Left lung (tissue), 10 donors: ENCODE measurements around the gene GAPVD1. TPM values are rescaled to one million over a fixed set of nuclear protein-coding genes. Genes with fewer than 3 reads are reported as not detected.

Experiments
- ATAC-seq: fragments of 200-7000 bp; cut with Tn5 transposase; one replicate; pipeline ENCODE4 v1.9.1; 2020; ENCODE audit warnings: moderate library complexity
- DNase-seq, 4 donors: peaks; one replicate each; pipeline ENCODE4 v3.0.0-alpha.2; 2013 to 2020
- H3K27ac ChIP-seq, 2 donors: fragments of 200-600 bp; sonication (generic) in 1 of 2; one replicate each; pipeline versions ENCODE4 v1.5.0 to v1.8.0; 2020 to 2021
- H3K27me3 ChIP-seq, 2 donors: fragments of 200-600 bp; sonication (generic) in 1 of 2; one replicate each; pipeline versions ENCODE4 v1.5.0 to v1.8.0; 2020 to 2021
- H3K36me3 ChIP-seq, 2 donors: fragments of 200-600 bp; sonication (generic) in 1 of 2; one replicate each; pipeline versions ENCODE4 v1.5.0 to v1.8.0; 2020 to 2021
- H3K4me1 ChIP-seq, 2 donors: fragments of 200-600 bp; one replicate each; pipeline ENCODE4 v1.8.0; 2021
- H3K4me3 ChIP-seq, 2 donors: fragments of 200-600 bp; sonication (generic) in 1 of 2; one replicate each; pipeline versions ENCODE4 v1.5.0 to v1.8.0; 2020 to 2021; ENCODE audit warnings: mild to moderate bottlenecking in 1 of 2
- H3K9me3 ChIP-seq, 2 donors: fragments of 200-600 bp; sonication (generic) in 1 of 2; one replicate each; pipeline versions ENCODE4 v1.5.0 to v1.8.0; 2020 to 2021
- intact Hi-C, 2 donors: fragments of 100-400 bp; cut with DNase I; formaldehyde crosslinking; loops; one replicate each; pipeline versions ENCODE4 v1.11.2 to v1.14.2; 2022
- polyA plus RNA-seq, 6 donors: library from polyadenylated mRNA; unstranded; fragments of 120-200 nt; gene quantifications; one replicate each; pipeline ENCODE4 v1.2.1, GENCODE V29; 2013; ENCODE audit not compliant: insufficient read length in 6 of 6
- total RNA-seq, 2 donors: library from RNA; stranded (reverse); fragmentation: NEBNext Ultra II Directional; extraction: Animal tissue kit (Norgen Biotek cat#: 25700); gene quantifications; one replicate each; pipeline ENCODE4 v1.2.1, GENCODE V29; 2021
- TF ChIP-seq, protein P1 (sequence below), 2 donors: fragments of 200-600 bp; sonication (generic) in 1 of 2; IDR thresholded peaks; one replicate each; pipeline versions ENCODE4 v1.5.0 to v1.8.0; 2021; ENCODE audit warnings: antibody characterized with exemption in 2 of 2
- donor health status: DM: no; HTN: yes; CAD: no.
- donor health status: DM: no; HTN: no; CAD: no.

The GAPVD1 gene
- total and polyA plus RNA-seq, 8 donors, result 39.1 to 63.5 (median 44.2) TPM

DNA sequence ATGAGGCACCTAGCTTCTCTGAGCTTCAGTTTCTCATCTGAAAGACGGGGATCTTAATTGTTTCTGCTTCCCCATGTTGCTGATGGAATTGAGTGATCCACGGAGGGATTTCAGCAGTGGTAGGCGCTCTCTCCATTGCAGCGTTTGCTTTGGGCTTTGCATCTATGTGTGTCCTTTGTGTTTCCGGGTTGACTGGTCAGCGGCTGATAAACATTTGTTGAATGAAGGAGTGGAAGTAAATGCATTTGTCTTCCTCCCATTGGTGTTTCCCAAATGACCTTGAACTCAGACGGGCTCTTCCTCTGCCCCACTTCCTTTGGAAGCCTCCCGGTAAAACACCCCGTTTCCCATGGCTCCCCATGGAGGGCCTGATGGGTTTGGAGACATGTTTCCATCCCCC lies 117.2 kb downstream of the GAPVD1 start:
- no peak overlapping the region for H3K27ac ChIP-seq
- DNase-seq, result no peak
- TF ChIP-seq, protein P1, sequence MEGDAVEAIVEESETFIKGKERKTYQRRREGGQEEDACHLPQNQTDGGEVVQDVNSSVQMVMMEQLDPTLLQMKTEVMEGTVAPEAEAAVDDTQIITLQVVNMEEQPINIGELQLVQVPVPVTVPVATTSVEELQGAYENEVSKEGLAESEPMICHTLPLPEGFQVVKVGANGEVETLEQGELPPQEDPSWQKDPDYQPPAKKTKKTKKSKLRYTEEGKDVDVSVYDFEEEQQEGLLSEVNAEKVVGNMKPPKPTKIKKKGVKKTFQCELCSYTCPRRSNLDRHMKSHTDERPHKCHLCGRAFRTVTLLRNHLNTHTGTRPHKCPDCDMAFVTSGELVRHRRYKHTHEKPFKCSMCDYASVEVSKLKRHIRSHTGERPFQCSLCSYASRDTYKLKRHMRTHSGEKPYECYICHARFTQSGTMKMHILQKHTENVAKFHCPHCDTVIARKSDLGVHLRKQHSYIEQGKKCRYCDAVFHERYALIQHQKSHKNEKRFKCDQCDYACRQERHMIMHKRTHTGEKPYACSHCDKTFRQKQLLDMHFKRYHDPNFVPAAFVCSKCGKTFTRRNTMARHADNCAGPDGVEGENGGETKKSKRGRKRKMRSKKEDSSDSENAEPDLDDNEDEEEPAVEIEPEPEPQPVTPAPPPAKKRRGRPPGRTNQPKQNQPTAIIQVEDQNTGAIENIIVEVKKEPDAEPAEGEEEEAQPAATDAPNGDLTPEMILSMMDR (IDR thresholded peaks at IDR 0.05), result no peak
- no peaks in the 10 kb centered on the region for H3K9me3 ChIP-seq
- H3K27me3 ChIP-seq, result peaks cover 0 to 19% of the 10 kb centered on the region in 2 donors
- intact Hi-C loops, result no loop called here
- H3K36me3 ChIP-seq, result no peaks in the 10 kb centered on the region
- H3K4me1 ChIP-seq, result peaks cover 6 to 12% of the 10 kb centered on the region in 2 donors
- no peak for ATAC-seq
- H3K4me3 ChIP-seq, result no peak overlapping the region

GRCh38 chr9:125379208-125379607 lies 117.6 kb downstream of the GAPVD1 start:
- peaks cover 6 to 11% of the 10 kb centered on the region in 2 donors for H3K4me1 ChIP-seq
- H3K4me3 ChIP-seq, result no peak overlapping the region
- DNase-seq (no peak), ATAC-seq (no peak)
- H3K9me3 ChIP-seq, result no peaks in the 10 kb centered on the region
- H3K27me3 ChIP-seq, result peaks cover 0 to 19% of the 10 kb centered on the region in 2 donors
- TF ChIP-seq, protein P1 (IDR thresholded peaks at IDR 0.05), result no peak
- intact Hi-C loops, result no loop called here
- H3K27ac ChIP-seq, result no peak overlapping the region
- H3K36me3 ChIP-seq, result no peaks in the 10 kb centered on the region

DNA sequence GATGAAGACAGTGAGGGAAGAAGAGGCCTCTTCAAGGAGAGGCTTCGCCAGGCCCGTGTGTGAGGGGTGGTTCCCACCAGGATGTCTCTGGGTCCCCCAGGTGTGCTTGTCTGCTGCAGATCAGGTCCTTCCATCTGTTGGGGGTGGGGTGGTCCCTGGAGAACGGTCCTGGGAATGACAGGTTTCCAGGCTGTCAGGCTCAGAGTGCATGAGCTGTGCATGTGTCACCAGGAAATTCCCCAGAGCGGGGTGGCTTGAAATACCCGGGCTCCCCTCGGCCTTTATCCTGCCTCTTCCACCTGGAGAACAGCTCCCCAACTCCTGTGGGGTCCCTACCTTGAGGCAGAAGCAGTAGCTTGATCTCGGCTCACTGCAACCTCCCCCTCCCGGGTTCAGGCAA lies 118.8 kb downstream of the GAPVD1 start:
- Histone ChIP-seq H3K4me3 (no peak overlapping the region), H3K4me1 (no peaks in the 10 kb centered on the region), H3K27ac (no peak overlapping the region), H3K36me3 (no peaks in the 10 kb centered on the region), H3K9me3 (no peaks in the 10 kb centered on the region), H3K27me3 (peaks cover 0 to 15% of the 10 kb centered on the region in 2 donors)
- intact Hi-C loops, result no loop called here
- TF ChIP-seq, protein P1 (IDR thresholded peaks at IDR 0.05), result no peak
- no peak for ATAC-seq
- DNase-seq, result no peak

DNA sequence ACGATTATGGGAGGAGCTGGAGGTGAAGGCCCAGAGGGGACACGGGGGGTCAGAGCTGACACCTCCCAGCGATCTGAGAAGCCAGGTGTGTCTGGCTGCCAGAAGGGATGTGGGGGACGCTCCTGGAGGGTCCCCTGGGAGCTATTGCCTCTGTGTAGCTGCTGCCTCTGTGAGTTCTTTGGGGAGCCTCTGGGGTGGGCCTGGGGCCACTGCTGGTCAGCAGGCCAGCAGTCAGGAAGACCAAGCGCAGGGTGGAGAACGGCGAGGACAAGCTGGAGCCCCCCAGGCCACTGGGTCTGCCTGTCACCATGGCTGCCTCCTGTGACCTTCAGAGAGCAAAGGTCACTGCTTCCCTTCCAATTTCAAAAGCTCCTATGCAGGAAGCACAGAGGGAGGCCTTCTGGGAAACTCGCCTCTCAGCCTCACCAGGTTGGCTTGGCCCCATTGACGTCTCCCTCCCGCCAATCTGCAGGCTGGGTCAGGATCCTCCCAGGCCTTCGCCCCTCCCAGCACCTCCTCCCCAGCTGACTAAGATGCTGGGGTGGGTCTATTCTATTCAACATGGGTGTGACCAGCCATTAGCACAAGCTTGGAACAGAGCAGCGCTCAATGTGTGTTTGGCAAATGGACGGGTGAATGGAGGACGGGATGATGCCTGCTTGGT lies 126.4 kb downstream of the GAPVD1 start:
- no peaks in the 10 kb centered on the region for H3K27me3 ChIP-seq
- intact Hi-C loops, result no loop called here
- H3K4me1 ChIP-seq, result no peaks in the 10 kb centered on the region
- H3K27ac ChIP-seq, result no peak overlapping the region
- TF ChIP-seq, protein P1 (IDR thresholded peaks at IDR 0.05), result no peak
- DNase-seq (no peak), ATAC-seq (no peak)
- H3K9me3 ChIP-seq, result no peaks in the 10 kb centered on the region
- no peaks in the 10 kb centered on the region for H3K36me3 ChIP-seq
- no peak overlapping the region for H3K4me3 ChIP-seq

DNA sequence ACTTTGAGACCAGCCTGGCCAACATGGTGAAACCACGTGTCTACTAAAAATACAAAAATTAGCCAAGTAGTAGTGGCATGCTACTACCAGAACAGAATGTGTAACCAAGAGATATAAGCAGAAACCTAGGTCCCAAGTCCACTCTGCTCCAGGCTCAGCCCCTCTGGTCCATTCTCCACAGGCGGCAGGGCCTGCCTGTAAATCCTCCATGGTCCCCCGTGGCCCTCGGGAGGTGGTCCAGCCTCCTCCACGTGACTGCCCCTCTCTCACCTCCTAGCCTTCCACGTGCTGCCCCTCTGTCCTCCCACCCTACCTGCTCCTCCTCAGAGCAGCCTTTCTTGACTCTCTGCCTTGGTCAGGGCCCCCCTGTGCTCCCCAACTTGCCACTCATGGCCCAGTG lies 127.4 kb downstream of the GAPVD1 start:
- Histone ChIP-seq H3K27me3 (no peaks in the 10 kb centered on the region), H3K4me1 (no peaks in the 10 kb centered on the region), H3K4me3 (no peak overlapping the region), H3K27ac (no peak overlapping the region), H3K36me3 (no peaks in the 10 kb centered on the region), H3K9me3 (no peaks in the 10 kb centered on the region)
- no peak for DNase-seq
- intact Hi-C loops, result no loop called here
- no peak for ATAC-seq
- TF ChIP-seq, protein P1 (IDR thresholded peaks at IDR 0.05), result no peak
